T-helper 22 cell (primary cell): ENCODE measurements around the gene IREB2.

Source experiments
- DNase-seq: peaks from one replicate; pipeline ENCODE4 v3.0.0-alpha.2; 2020; ENCODE audit warnings: low read depth

IREB2 gene

GRCh38 chr15:78437107-78437761, 782 bp upstream of the IREB2 start:
- DNase-seq, result no peak

- no peak for DNase-seq
Observed at GRCh38 chr15:78438619-78439285, 736 bp downstream of the IREB2 start.

- no peak for DNase-seq
Observed at GRCh38 chr15:78440375-78441373, 2.7 kb downstream of the IREB2 start.

GRCh38 chr15:78444255-78444654, 6.2 kb downstream of the IREB2 start:
- DNase-seq, result no peak

GRCh38 chr15:78445875-78446274, 7.9 kb downstream of the IREB2 start:
- DNase-seq, result no peak

GRCh38 chr15:78446551-78446950, 8.5 kb downstream of the IREB2 start:
- DNase-seq, result no peak

- no peak for DNase-seq
Observed at GRCh38 chr15:78448441-78449219, 10.6 kb downstream of the IREB2 start.

GRCh38 chr15:78449220-78449999, 11.4 kb downstream of the IREB2 start:
- no peak for DNase-seq

- no peak for DNase-seq
Observed at GRCh38 chr15:78450285-78450858, 12.4 kb downstream of the IREB2 start.

GRCh38 chr15:78452485-78452884, 14.5 kb downstream of the IREB2 start:
- no peak for DNase-seq

- DNase-seq, result no peak
Observed at GRCh38 chr15:78453447-78453846, 15.4 kb downstream of the IREB2 start.

GRCh38 chr15:78454992-78455391, 17.0 kb downstream of the IREB2 start:
- no peak for DNase-seq

- DNase-seq, result no peak
Observed at GRCh38 chr15:78455749-78456148, 17.7 kb downstream of the IREB2 start.

GRCh38 chr15:78456426-78456825, 18.4 kb downstream of the IREB2 start:
- no peak for DNase-seq

- no peak for DNase-seq
Observed at GRCh38 chr15:78457101-78457500, 19.1 kb downstream of the IREB2 start.

- no peak for DNase-seq
Observed at GRCh38 chr15:78460737-78461136, 22.7 kb downstream of the IREB2 start.

- DNase-seq, result no peak
Observed at GRCh38 chr15:78461171-78461888, 23.3 kb downstream of the IREB2 start.

- DNase-seq, result no peak
Observed at GRCh38 chr15:78469031-78469430, 31.0 kb downstream of the IREB2 start.

- no peak for DNase-seq
Observed at GRCh38 chr15:78477295-78477694, 39.3 kb downstream of the IREB2 start.

- no peak for DNase-seq
Observed at GRCh38 chr15:78479650-78480049, 41.6 kb downstream of the IREB2 start.
